GM21381 (cell line): ENCODE measurements around the gene GJB6.

Source experiments
- ATAC-seq: cut with Tn5 transposase; IDR thresholded peaks from one replicate; pipeline ENCODE4 v1.9.1; 2021; ENCODE audit warnings: mild to moderate bottlenecking, moderate library complexity; ENCODE audit not compliant: unreplicated experiment

GJB6 gene

GRCh38 chr13:20188667-20189553, 43.2 kb downstream of the GJB6 start:
- ATAC-seq: no peak

- ATAC-seq: no peak
These were observed 45.3 kb downstream of the GJB6 start for GRCh38 chr13:20186771-20187170.

- ATAC-seq: no peak
These were observed 46.6 kb downstream of the GJB6 start for GRCh38 chr13:20185366-20186056.

- ATAC-seq: peak; percentile 61
These were observed 49.8 kb downstream of the GJB6 start for GRCh38 chr13:20182231-20182846.

GRCh38 chr13:20181188-20181587, 50.9 kb downstream of the GJB6 start:
- ATAC-seq: no peak

- no peak for ATAC-seq
These were observed 54.0 kb downstream of the GJB6 start for GRCh38 chr13:20178156-20178555.

GRCh38 chr13:20177049-20177831, 54.9 kb downstream of the GJB6 start:
- ATAC-seq: no peak

- no peak for ATAC-seq
These were observed 56.0 kb downstream of the GJB6 start for GRCh38 chr13:20175907-20176652.

- ATAC-seq: no peak
These were observed 56.7 kb downstream of the GJB6 start for GRCh38 chr13:20175406-20175794.

- peak; percentile 92 for ATAC-seq
These were observed 57.3 kb downstream of the GJB6 start for GRCh38 chr13:20174656-20175405.

- ATAC-seq: no peak
These were observed 58.9 kb downstream of the GJB6 start for GRCh38 chr13:20173116-20173746.
